HG03442 (cell line): ENCODE results near the gene CCDC106.
A peak's percentile ranks its signal among the peaks of the same experiment; 100 is the strongest.

ENCODE experiments used
- ATAC-seq: cut with Tn5 transposase; IDR thresholded peaks from one replicate; pipeline ENCODE4 v1.9.1; 2021; ENCODE audit warnings: mild to moderate bottlenecking, moderate library complexity; ENCODE audit not compliant: unreplicated experiment

Gene CCDC106

DNA sequence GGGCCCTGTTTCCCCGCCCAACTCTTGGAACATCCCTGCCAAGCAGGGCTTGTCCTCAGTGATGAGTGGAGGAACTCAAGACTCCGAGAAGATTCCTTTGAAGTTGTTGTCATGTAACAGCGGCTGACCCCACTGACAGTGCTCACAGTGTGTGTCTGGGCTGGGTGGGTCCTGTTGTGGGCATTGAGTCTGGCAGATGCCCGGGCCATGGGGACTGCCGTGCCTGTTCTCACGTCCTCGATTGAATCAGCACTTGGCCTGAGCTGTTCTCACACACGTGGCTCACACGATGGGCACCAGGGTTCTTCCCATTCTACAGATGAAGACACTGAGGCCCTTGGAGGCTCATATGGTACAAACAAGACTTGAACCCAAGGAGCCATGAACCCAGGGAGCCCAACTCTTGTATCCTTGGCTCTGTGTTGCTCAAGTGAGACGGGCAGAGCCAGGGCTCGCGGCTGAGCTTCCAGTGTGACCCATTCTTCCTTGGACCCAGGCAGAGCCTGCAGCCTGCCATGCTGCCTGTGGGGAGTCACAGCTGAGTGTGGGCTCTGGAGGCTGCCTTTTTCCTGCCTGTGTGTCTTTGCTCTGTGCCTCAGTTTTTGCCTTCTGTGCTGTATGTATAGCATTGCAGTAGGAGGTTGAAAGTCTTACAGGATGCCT lies 18.5 kb downstream of the CCDC106 start:
- ATAC-seq, result no peak

DNA sequence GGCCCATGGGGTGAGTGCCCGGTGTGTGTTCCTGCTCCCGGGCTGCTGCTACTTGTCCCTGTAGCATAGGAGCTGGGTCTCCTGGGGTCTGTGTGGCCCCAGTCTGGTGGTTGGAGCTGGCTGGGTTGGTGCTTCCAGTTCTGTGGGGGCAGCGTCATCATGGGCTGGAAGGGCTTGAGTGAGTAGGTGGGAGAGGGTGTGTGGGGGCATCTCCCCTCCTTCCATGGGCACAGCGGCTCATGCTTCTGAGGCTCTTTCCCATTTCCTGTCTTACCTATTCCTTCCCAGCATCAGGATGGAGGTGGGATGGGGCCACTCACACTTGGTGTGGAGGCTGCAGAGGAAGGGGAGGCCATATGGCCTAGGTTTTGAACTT lies 19.0 kb downstream of the CCDC106 start:
- no peak for ATAC-seq

GRCh38 chr19:55667511-55667910 lies 19.5 kb downstream of the CCDC106 start:
- no peak for ATAC-seq

GRCh38 chr19:55667958-55668357 lies 19.9 kb downstream of the CCDC106 start:
- ATAC-seq, result no peak

DNA sequence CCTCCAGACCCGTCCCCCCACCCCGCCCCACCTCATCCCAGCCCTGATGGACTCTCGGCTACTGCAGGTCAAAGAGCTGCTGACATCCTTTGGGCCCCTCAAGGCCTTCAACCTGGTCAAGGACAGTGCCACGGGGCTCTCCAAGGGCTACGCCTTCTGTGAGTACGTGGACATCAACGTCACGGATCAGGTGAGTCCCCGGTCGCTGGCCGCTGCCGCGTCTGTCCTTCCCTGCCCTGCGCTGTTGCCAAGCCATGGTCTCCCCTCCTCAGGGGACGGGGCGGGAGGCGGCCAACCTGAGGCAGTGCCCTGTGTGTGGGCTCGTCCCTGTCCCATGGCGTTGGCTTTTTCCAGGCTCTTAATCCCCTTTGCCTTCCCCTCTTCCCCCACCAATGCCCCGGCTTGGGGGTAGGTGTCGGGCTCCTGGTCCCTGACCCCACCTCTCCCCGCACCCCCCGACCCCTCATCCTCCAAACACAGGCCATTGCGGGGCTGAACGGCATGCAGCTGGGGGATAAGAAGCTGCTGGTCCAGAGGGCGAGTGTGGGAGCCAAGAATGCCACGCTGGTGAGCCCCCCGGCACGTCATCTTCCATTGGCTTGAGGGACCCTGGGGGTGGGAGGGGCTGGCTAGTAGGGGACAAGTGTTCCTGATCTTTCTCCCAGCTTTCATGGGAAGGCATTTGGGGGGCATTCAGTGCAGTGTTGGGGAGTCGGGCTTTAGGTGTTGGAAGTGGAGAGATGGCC lies 20.8 kb downstream of the CCDC106 start:
- ATAC-seq, result no peak

- ATAC-seq, result no peak
These were observed 21.6 kb downstream of the CCDC106 start for GRCh38 chr19:55669418-55670279.

- no peak for ATAC-seq
These were observed 22.5 kb downstream of the CCDC106 start for GRCh38 chr19:55670280-55671053.

- no peak for ATAC-seq
These were observed 23.0 kb downstream of the CCDC106 start for GRCh38 chr19:55671054-55671378.

- ATAC-seq, result no peak
These were observed 24.4 kb downstream of the CCDC106 start for GRCh38 chr19:55672418-55672817.

DNA sequence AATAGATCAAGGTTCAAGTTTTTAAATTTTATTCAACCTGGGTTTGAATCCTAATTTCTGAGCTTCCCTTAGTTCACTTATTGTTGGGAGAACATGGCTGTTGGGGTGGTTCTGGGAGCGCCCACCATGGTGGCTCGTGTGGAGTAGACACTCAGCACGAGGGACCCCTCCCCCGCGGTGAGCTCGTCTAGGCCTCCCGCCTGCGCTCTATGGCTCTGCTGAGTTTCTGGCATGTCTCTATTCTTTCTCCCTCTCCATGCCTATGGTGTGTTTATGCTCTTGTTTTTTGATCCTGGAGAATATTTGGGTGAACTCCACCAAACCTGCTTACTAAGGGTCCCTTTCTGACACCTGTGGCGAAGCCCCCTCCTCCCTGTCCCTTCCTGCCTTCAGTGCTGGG lies 25.5 kb downstream of the CCDC106 start:
- no peak for ATAC-seq

DNA sequence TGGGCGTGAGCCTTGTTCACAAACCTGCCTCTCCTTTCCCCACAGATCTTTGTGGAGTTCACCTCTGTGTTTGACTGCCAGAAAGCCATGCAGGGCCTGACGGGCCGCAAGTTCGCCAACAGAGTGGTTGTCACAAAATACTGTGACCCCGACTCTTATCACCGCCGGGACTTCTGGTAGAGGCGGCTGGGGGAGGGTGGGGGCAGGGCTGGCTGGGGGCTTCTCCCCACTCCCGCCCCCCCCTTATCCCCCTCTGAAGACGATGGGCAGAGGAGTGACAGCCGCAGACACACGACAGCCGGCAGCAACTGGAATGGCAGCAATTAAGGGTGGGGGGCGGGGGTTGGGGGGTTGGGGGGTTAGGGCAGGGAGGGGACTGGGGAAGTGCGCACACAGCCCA lies 25.9 kb downstream of the CCDC106 start:
- ATAC-seq, result no peak

- ATAC-seq, result no peak
These were observed 26.4 kb downstream of the CCDC106 start for GRCh38 chr19:55674459-55674840.

DNA sequence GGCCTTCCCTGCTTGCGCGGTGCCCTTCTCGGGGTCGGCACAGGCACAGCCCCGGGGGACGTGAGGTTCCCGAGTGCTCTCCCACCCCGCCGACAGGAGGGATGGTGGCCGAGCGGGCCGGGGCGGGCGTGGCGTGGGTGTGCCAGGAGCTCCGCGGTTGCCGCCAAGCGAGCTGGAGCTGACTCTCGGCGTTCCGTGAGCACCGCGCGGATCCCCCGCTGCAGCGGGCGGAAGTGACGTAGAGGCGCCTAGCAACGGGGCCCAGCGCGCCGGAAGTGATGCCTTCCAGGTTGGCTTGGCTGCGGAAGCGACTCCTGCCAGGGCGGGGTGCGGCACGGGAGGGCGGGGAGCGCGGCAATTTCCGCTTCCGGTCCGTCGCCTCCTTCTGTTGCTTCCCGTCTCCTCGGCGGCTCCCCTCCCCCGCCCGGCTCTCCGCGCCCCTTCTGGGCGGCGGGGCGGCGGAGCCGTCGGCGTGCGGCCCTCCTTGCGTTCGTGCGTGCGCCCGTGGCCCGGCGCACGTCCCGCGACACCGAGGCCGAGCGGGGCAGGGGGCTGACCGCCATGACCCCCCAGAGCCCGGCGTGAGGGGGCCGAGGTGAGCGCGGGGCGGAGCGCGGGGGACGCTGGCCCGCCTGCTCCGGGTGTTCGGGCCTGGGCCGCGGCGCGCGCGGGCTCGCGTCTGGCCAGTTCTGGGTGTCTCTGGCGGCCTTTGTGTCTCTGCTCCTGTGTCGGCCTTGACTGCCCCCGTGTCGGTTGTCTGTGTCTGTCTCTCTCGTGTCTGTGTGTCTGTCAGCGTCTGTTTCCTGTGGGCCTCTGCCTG lies 27.0 kb downstream of the CCDC106 start, which contains the start of gene EPN1:
Gene EPN1 (plus strand): TSS at position 386 of the 820 bp plus-strand sequence. CDS start 3,402 bp downstream, outside the sequence.
- ATAC-seq, result peak; percentile 65

DNA sequence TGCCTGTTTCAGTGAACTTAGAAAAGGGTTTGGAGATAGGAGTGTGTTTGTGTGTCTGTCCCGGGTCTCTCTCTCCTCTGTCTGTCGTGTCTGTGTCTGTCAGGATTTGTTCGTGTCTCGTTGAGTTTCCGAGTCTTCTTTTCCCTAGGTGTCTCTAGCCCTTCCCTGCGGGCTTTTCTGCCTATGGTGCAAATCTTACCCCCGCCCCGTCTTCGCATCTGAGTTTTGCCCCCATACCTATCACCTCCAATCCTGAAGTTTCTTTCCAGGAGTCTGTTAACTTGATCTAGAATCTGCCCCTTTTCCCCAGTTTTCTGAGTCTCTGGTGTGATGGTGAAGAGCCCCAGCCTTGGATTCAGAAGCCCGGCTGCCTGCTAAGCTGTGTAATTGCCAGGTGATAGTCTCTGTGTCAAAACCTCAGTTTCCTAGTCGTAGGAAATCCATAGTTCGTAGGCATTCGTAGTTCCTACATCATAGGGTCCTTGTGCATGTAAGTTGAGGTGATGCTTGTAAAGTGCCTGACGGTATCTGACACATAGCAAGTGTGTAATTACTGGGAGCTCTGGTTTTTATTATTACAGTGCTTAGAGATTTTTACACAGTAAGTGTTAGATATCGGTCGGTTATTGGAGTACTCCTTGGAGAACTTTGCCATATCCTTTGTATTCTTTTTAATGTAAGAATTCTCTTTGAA lies 27.8 kb downstream of the CCDC106 start:
- ATAC-seq, result no peak

DNA sequence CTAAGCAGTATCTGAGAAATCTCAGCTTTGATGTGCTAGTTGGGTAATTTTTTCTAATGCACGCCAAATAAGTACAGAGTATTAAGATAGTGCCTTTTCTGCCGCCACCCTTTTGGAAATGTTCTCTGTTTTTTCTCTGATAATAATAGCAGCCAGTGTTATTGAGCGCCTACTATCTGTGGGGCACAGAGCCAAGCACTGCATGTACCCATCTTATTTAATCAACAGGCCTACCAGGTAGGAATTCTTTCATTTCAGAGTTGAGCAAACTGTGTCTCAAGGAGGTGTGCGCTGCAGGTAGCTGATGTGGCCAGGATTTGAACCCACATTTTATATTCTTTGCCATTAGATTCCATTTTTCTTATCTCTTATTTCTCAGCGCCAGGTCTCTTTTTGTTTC lies 28.4 kb downstream of the CCDC106 start:
- ATAC-seq, result no peak

- ATAC-seq, result no peak
These were observed 29.0 kb downstream of the CCDC106 start for GRCh38 chr19:55676889-55677505.

- no peak for ATAC-seq
These were observed 29.6 kb downstream of the CCDC106 start for GRCh38 chr19:55677572-55678028.

DNA sequence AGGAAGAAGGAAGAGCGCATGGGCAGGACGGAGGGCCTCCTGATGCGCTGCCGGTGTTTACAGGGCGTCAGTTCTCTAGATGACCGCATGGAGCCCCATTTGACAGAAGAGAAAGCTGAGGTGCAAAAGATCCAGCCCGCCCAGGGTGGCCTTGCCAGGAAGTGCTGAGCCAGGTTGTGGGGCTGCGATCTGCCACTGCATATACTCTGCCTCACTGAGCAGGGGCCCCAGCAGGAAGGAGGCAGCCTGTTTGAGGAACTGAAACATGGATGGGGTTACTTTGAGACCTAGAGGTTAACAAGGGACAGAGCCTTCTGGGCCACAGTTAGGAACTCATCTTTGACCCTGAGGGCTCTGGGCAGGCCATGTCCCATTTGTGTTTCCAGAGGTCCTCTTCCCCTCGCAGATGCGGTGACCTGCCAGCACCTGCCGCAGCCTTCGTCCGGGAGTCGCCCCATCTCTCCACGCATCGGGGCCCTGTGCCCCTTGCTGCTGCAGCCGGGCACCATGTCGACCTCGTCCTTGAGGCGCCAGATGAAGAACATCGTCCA lies 30.2 kb downstream of the CCDC106 start:
- peak; percentile 62 for ATAC-seq
